ENCODE data around the gene WDFY4. TPM values are rescaled to one million over a fixed set of nuclear protein-coding genes. Genes with fewer than 3 reads are reported as not detected.

The WDFY4 gene
- total RNA-seq, 1 experiment from 2014 or later: 0.23 TPM

DNA sequence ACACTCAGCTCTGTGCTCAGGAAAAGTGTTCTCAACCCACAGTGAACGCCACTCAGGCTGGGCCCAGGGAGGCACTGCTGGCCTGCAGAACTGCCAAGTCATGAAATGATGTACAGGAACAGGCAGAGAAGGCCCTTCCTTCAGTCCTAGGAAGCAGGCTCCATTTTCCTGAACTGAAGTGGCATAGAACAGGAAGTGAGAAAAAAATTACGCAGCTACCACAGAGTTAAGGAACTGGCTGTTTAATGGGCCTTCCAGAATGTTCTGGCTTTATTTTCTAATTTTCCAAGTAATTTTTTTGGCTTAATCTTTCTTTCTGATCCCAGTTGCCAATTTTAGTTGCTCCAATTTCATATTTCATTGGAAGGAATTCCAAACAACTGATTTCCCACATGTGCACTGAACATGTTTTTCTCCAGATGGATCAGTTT, 215.7 kb downstream of the WDFY4 start:
- DNase-seq (ENCODE audit: low read depth, low spot score) (no peak), ATAC-seq (no peak)
- ChIA-PET POLR2A (no interaction called here), CTCF (no interaction called here)
- Histone ChIP-seq H3K4me3 (ENCODE audit: low read depth in 2 of 2, low read length in 2 of 2) (no peak overlapping the region), H3K27ac (ENCODE audit: low read length) (no peak overlapping the region), H3K4me1 (ENCODE audit: control insufficient read depth, insufficient read depth, low read length) (no peaks in the 10 kb centered on the region), H3K36me3 (ENCODE audit: control insufficient read depth, insufficient read depth, low read length) (no peaks in the 10 kb centered on the region), H3K9me3 (ENCODE audit: control insufficient read depth, insufficient read depth, low read depth, low read length) (no peaks in the 10 kb centered on the region), H3K27me3 (ENCODE audit: control insufficient read depth, insufficient read depth, low read length) (peaks cover 5% of the 10 kb centered on the region; the same call in 1 of the 2 replicates)
- no TSS peak for BruUV-seq (replicated peaks)
- in situ Hi-C loops (cut with HindIII; ENCODE audit: low pct_unique_long_range_greater_than_20kb, low sequenced_read_pairs): no loop called here
- intact Hi-C loops (cut with micrococcal nuclease; ENCODE audit: unreplicated experiment): loop anchor here (10.0 kb wide), 1 partner anchor 474 kb away; no protein-coding TSS in a partner anchor
- no peak for TF ChIP-seq REST (IDR thresholded peaks at IDR 0.05; ENCODE audit: insufficient read depth in 1 of 2, low read depth in 2 of 2, low read length in 1 of 2)
- TF ChIP-seq SIN3A (IDR thresholded peaks at IDR 0.05; ENCODE audit: borderline replicate concordance, insufficient read depth, low read depth, low read length): no peak
- TF ChIP-seq TCF7L2 (IDR thresholded peaks at IDR 0.05; ENCODE audit: low read depth, low read length): no peak
- TF ChIP-seq, protein P1, sequence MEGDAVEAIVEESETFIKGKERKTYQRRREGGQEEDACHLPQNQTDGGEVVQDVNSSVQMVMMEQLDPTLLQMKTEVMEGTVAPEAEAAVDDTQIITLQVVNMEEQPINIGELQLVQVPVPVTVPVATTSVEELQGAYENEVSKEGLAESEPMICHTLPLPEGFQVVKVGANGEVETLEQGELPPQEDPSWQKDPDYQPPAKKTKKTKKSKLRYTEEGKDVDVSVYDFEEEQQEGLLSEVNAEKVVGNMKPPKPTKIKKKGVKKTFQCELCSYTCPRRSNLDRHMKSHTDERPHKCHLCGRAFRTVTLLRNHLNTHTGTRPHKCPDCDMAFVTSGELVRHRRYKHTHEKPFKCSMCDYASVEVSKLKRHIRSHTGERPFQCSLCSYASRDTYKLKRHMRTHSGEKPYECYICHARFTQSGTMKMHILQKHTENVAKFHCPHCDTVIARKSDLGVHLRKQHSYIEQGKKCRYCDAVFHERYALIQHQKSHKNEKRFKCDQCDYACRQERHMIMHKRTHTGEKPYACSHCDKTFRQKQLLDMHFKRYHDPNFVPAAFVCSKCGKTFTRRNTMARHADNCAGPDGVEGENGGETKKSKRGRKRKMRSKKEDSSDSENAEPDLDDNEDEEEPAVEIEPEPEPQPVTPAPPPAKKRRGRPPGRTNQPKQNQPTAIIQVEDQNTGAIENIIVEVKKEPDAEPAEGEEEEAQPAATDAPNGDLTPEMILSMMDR (IDR thresholded peaks at IDR 0.05): no peak
- TF ChIP-seq POLR2AphosphoS5 (IDR thresholded peaks at IDR 0.05; ENCODE audit: low read depth, low read length): no peak

- ATAC-seq: no peak
- peaks cover 5% of the 10 kb centered on the region; the same call in 1 of the 2 replicates for H3K27me3 ChIP-seq (ENCODE audit: control insufficient read depth, insufficient read depth, low read length)
- no peaks in the 10 kb centered on the region for H3K36me3 ChIP-seq (ENCODE audit: control insufficient read depth, insufficient read depth, low read length)
- DNase-seq (ENCODE audit: low read depth, low spot score): no peak
- no peak overlapping the region for H3K4me3 ChIP-seq (ENCODE audit: low read depth in 2 of 2, low read length in 2 of 2)
- H3K27ac ChIP-seq (ENCODE audit: low read length): no peak overlapping the region
- intact Hi-C loops (cut with micrococcal nuclease; ENCODE audit: unreplicated experiment): loop anchor here (10.0 kb wide), 1 partner anchor 473 kb away; no protein-coding TSS in a partner anchor
- H3K9me3 ChIP-seq (ENCODE audit: control insufficient read depth, insufficient read depth, low read depth, low read length): no peaks in the 10 kb centered on the region
- H3K4me1 ChIP-seq (ENCODE audit: control insufficient read depth, insufficient read depth, low read length): no peaks in the 10 kb centered on the region
- POLR2A ChIA-PET: no interaction called here
- in situ Hi-C loops (cut with HindIII; ENCODE audit: low pct_unique_long_range_greater_than_20kb, low sequenced_read_pairs): no loop called here
- no peak for TF ChIP-seq POLR2AphosphoS5 (IDR thresholded peaks at IDR 0.05; ENCODE audit: low read depth, low read length)
- TF ChIP-seq REST (IDR thresholded peaks at IDR 0.05; ENCODE audit: insufficient read depth in 1 of 2, low read depth in 2 of 2, low read length in 1 of 2): no peak
- TF ChIP-seq SIN3A (IDR thresholded peaks at IDR 0.05; ENCODE audit: borderline replicate concordance, insufficient read depth, low read depth, low read length): no peak
- TF ChIP-seq, protein P1 (IDR thresholded peaks at IDR 0.05): no peak
- no peak for TF ChIP-seq TCF7L2 (IDR thresholded peaks at IDR 0.05; ENCODE audit: low read depth, low read length)
- CTCF ChIA-PET: no interaction called here
- no TSS peak for BruUV-seq (replicated peaks)
These were observed 216.6 kb downstream of the WDFY4 start for GRCh38 chr10:48901319-48901718.
